Natural killer cell (primary cell): ENCODE results near the gene TOR4A. TPM values are rescaled to one million over a fixed set of nuclear protein-coding genes. Genes with fewer than 3 reads are reported as not detected.

Source experiments
- ATAC-seq, 3 donors: fragments of 150-1000 bp in 2 of 3; fragments of 200-7000 bp in 1 of 3; cut with Tn5 transposase; 1 replicate in 1 of 3; 2 replicates in 2 of 3; pipeline ENCODE4 v1.10.0; 2021; ENCODE audit warnings: mild to moderate bottlenecking in 2 of 3, moderate library complexity in 2 of 3
- DNase-seq, 2 donors: peaks; one replicate each; pipeline versions ENCODE4 v3.0.0 to v3.0.0-alpha.2; 2013 to 2021; ENCODE audit warnings: mixed read lengths in 1 of 2
- H3K27ac ChIP-seq: one replicate; pipeline ENCODE4 v1.5.1; 2013; ENCODE audit warnings: mild to moderate bottlenecking, low read length
- H3K27me3 ChIP-seq: one replicate; pipeline ENCODE4 v1.6.1; 2013; ENCODE audit warnings: low read length; ENCODE audit not compliant: control insufficient read depth, insufficient read depth
- H3K36me3 ChIP-seq: one replicate; pipeline ENCODE4 v1.6.1; 2013; ENCODE audit warnings: low read length; ENCODE audit not compliant: control insufficient read depth, insufficient read depth
- H3K4me1 ChIP-seq: one replicate; pipeline ENCODE4 v1.6.1; 2013; ENCODE audit warnings: low read length; ENCODE audit not compliant: control insufficient read depth, insufficient read depth
- H3K4me3 ChIP-seq: one replicate; pipeline ENCODE4 v1.5.1; 2013; ENCODE audit warnings: low read length
- H3K9me3 ChIP-seq: one replicate; pipeline ENCODE4 v1.6.1; 2013; ENCODE audit warnings: low read length; ENCODE audit not compliant: control insufficient read depth, insufficient read depth
- H3K27ac Mint-ChIP-seq, 2 donors: one replicate each; pipeline ENCODE4 v1.8.0; 2022; ENCODE audit warnings: mild to moderate bottlenecking in 2 of 2, mixed read lengths in 2 of 2, moderate library complexity in 1 of 2
- H3K27me3 Mint-ChIP-seq, 2 donors: one replicate each; pipeline ENCODE4 v1.8.0; 2022; ENCODE audit warnings: low read depth in 2 of 2, mixed read lengths in 2 of 2
- H3K36me3 Mint-ChIP-seq: one replicate; pipeline ENCODE4 v1.8.0; 2022; ENCODE audit warnings: mixed read lengths
- H3K4me1 Mint-ChIP-seq, 2 donors: one replicate each; pipeline ENCODE4 v1.8.0; 2022; ENCODE audit warnings: mixed read lengths in 2 of 2
- H3K4me3 Mint-ChIP-seq: one replicate; pipeline ENCODE4 v1.8.0; 2022; ENCODE audit warnings: mild to moderate bottlenecking, moderate library complexity, mixed read lengths
- H3K9me3 Mint-ChIP-seq, 2 donors: one replicate each; pipeline ENCODE4 v1.8.0; 2022; ENCODE audit warnings: mixed read lengths in 2 of 2
- WGBS: methylation state at CpG from one replicate; pipeline ENCODE4 v1.1.7; 2013; ENCODE audit warnings: missing lambda C conversion rate; ENCODE audit not compliant: insufficient coverage; 5-methylcytosine and 5-hydroxymethylcytosine counted together
- intact Hi-C: fragments of 100-400 bp; cut with micrococcal nuclease; formaldehyde crosslinking; loops from one replicate; pipeline ENCODE4 v1.14.2; 2022
- total RNA-seq, 4 donors: library from RNA; stranded (reverse); fragments of 120-200 nt in 1 of 4; gene quantifications; one replicate each; pipeline versions ENCODE4 v1.2.3 to v1.2.4, GENCODE V29; 2013 to 2022
- TF ChIP-seq, protein P1 (sequence below): fragments of 200-600 bp; IDR thresholded peaks from one replicate; pipeline ENCODE4 v1.8.0; 2022; ENCODE audit warnings: antibody characterized with exemption

The TOR4A gene
- total RNA-seq, 3 donors from 2014 or later (not counting 1 experiment from before 2014, with no cell fraction given), result 16.3 to 24.6 (median 19.2) TPM

- TF ChIP-seq, protein P1, sequence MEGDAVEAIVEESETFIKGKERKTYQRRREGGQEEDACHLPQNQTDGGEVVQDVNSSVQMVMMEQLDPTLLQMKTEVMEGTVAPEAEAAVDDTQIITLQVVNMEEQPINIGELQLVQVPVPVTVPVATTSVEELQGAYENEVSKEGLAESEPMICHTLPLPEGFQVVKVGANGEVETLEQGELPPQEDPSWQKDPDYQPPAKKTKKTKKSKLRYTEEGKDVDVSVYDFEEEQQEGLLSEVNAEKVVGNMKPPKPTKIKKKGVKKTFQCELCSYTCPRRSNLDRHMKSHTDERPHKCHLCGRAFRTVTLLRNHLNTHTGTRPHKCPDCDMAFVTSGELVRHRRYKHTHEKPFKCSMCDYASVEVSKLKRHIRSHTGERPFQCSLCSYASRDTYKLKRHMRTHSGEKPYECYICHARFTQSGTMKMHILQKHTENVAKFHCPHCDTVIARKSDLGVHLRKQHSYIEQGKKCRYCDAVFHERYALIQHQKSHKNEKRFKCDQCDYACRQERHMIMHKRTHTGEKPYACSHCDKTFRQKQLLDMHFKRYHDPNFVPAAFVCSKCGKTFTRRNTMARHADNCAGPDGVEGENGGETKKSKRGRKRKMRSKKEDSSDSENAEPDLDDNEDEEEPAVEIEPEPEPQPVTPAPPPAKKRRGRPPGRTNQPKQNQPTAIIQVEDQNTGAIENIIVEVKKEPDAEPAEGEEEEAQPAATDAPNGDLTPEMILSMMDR, result peak; percentile 21
- intact Hi-C loops, result no loop called here
- no peaks in the 10 kb centered on the region for H3K9me3 ChIP-seq
- DNase-seq (peak in 1 of 2 donors; percentile 32), ATAC-seq (peak; percentile 31 to 66 (median 34))
- peaks cover 38% of the 10 kb centered on the region for H3K4me1 ChIP-seq
- H3K27ac Mint-ChIP-seq, result no peak overlapping the region
- no peak overlapping the region for H3K4me3 ChIP-seq
- no peak overlapping the region for H3K4me3 Mint-ChIP-seq
- H3K9me3 Mint-ChIP-seq, result no peaks in the 10 kb centered on the region
- peaks cover 7 to 29% of the 10 kb centered on the region in 2 donors for H3K4me1 Mint-ChIP-seq
- peaks cover 7% of the 10 kb centered on the region for H3K36me3 ChIP-seq
- 45% methylated on average over 82 of the region's 85 CpGs for WGBS
- no peak overlapping the region for H3K27ac ChIP-seq
- H3K36me3 Mint-ChIP-seq, result no peaks in the 10 kb centered on the region
- no peaks in the 10 kb centered on the region for H3K27me3 ChIP-seq
- no peaks in the 10 kb centered on the region for H3K27me3 Mint-ChIP-seq
These were observed 3.2 kb downstream of the TOR4A start for GRCh38 chr9:137280474-137281344.

DNA sequence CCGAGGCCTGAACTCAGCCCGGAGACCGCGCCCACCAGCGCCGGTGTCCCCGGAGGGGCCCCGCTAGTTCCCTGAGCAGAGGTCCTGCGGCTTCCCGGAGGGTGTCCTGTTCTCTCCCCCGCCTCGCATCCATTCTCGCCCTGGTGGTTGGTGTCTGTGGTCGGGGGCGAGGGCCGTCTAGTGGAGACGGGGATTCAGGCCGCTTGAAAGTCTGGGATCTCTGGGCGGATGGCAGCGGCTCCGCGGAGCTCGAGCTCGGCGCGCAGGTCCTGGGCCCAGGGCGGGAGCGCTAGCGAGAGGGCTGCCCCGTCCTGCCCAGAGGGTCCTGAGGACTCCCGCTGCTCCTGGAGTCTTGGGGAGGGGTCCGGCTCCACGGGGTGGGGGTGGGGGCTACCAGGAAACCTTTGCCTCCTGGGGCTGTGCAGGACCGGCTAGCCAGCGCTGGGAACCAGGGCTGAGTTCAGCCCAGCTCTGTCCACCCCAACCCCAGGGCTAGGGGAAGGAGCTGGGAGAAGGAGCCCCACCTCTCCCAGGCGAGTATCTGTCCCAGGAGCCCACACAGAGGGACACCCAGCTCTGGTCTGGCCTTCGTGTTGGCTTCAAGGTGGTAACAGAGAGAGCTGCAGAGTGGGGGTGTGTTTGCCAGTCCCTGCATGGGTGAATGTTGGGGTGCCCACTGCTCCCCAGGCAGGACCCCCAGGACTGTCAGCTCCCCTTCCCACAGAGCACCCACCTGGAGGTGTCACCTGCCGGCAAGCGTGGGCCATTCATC is 4.0 kb downstream of the TOR4A start:
- Mint-ChIP-seq H3K36me3 (no peaks in the 10 kb centered on the region), H3K9me3 (no peaks in the 10 kb centered on the region), H3K4me3 (peak overlapping the region; percentile 38), H3K27ac (peak overlapping the region in 1 of 2 donors; percentile 21), H3K27me3 (no peaks in the 10 kb centered on the region), H3K4me1 (peaks cover 6 to 25% of the 10 kb centered on the region in 2 donors)
- intact Hi-C loops, result no loop called here
- Histone ChIP-seq H3K4me1 (peaks cover 34% of the 10 kb centered on the region), H3K27ac (no peak overlapping the region), H3K27me3 (no peaks in the 10 kb centered on the region), H3K36me3 (peaks cover 7% of the 10 kb centered on the region), H3K9me3 (no peaks in the 10 kb centered on the region), H3K4me3 (no peak overlapping the region)
- no peak for ATAC-seq
- TF ChIP-seq, protein P1, result no peak
- no peak for DNase-seq
- WGBS, result 85% methylated on average over 39 of the region's 39 CpGs

DNA sequence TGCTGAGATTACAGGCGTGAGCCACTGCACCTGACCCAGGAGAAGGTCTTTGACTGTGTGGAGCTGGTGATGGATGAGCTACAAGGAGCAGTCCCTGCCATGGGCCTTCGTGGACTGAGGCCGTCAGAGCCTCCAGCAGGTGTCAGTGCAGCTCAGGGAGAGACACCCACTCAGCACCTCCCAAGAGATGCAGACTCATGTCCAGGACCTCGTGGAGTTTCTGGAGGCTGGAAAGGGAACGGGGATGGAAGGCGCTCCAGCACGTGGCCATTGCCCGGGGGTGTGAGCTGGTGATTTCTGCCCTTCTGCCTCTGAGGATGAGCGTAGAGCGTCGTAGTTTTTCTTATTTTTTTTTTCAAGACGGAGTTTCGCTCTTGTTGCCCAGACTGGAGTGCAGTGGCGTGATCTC is 9.5 kb downstream of the TOR4A start:
- H3K9me3 Mint-ChIP-seq, result no peaks in the 10 kb centered on the region
- intact Hi-C loops, result no loop called here
- no peaks in the 10 kb centered on the region for H3K27me3 Mint-ChIP-seq
- DNase-seq (peak in 1 of 2 donors; percentile 54), ATAC-seq (peak in 1 of 3 donors; percentile 33)
- Histone ChIP-seq H3K4me3 (no peak overlapping the region), H3K27ac (no peak overlapping the region), H3K9me3 (no peaks in the 10 kb centered on the region), H3K36me3 (peaks cover 4% of the 10 kb centered on the region), H3K27me3 (no peaks in the 10 kb centered on the region), H3K4me1 (peaks cover 2% of the 10 kb centered on the region)
- H3K4me3 Mint-ChIP-seq, result no peak overlapping the region
- H3K27ac Mint-ChIP-seq, result peak overlapping the region in 1 of 2 donors; percentile 31
- WGBS, result 61% methylated on average over 14 of the region's 14 CpGs
- H3K4me1 Mint-ChIP-seq, result peaks cover 6 to 13% of the 10 kb centered on the region in 2 donors
- H3K36me3 Mint-ChIP-seq, result no peaks in the 10 kb centered on the region
- TF ChIP-seq, protein P1, result no peak
